ENCODE data around the gene TOX2.

The TOX2 gene

GRCh38 chr20:43916073-43916880 lies 1.6 kb downstream of the TOX2 start:
- no peak for DNase-seq

- no peak for DNase-seq
Measured at GRCh38 chr20:43916881-43917371, 2.3 kb downstream of the TOX2 start.

- no peak for DNase-seq
Measured at GRCh38 chr20:43917380-43917779, 2.7 kb downstream of the TOX2 start.

- no peak for DNase-seq
Measured at GRCh38 chr20:43919686-43920403, 5.2 kb downstream of the TOX2 start.

DNA sequence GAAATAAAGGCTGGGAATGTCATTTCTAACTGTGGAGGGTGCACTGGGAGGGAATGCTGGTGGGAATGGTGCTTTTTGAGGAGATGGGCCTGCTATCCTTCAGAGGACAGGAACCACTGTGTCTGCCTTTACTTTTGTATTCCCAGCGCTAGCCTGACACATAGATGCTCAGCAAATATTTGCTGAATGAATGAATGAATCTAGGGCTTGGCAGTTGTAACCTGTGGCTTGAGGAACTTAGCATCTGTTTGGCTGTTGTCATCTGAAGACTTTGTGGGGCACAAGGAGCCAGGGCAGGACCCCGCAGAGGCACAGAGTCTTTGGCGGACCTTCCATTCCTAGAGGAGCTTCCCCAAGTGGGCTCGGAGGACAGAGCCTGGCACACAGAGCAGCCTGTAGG lies 6.1 kb downstream of the TOX2 start:
- no peak for DNase-seq

GRCh38 chr20:43921227-43921780 lies 6.7 kb downstream of the TOX2 start:
- no peak for DNase-seq

GRCh38 chr20:43922614-43923013 lies 8.0 kb downstream of the TOX2 start:
- DNase-seq = no peak

DNA sequence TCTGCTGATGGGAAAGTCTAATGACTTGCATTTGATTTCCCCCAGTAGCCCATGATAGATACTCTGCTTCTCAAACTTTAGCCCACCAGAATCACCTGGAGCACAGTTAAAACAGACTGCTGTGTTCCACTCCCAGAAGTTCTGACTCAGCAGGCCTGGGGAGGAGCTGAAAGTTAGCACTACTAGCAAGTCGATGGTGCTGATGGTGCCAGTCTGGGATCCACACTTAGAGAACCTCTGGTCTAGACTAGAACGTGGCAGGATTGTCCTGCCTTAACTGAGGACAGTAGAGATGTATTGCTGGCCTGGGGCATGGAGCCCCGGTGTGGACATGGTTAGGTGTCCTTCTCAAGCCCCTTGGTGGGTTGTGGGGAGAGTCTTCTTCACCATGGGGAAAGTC lies 8.7 kb downstream of the TOX2 start:
- DNase-seq = no peak

DNA sequence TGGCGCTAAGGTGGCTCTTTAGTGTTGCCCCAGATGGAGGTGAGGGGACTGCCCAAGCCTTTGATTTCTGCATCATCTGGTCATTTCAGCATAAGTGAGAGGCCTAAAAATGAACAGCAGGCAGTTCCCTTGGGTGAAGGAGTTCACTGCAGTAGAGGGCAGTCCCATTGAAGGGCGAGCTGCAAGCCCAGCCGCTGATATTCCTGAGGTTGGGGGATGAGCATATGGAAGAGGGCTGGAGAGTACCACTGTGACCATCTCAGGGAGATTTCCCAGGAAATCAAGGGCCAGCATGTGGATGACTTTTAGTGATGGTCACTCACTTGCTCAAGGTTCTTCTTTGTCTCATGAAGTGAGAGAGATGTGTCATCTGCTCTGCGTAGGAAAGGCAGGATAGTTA lies 9.3 kb downstream of the TOX2 start:
- no peak for DNase-seq

GRCh38 chr20:43925215-43925614 lies 10.6 kb downstream of the TOX2 start:
- no peak for DNase-seq

DNA sequence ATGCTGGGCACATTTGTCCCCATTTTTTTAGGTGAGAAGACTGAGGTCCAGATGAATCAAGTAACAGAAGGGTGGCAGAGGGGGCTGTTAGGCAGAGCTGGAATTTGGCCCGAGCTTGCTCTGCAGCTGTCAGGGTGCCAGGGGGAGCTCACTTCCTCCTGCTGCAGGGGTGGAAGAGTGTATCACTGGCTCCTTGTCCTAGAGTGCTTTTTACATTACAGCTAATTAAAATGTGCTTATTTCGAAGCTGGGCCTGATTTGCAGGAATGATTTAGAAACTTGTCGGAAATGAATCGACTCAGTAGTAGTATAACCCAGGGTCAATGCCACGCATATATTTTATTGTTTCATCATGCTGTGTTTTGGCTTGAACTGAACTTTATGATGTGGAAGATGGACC lies 11.1 kb downstream of the TOX2 start:
- DNase-seq = no peak

GRCh38 chr20:43926287-43927050 lies 11.8 kb downstream of the TOX2 start:
- no peak for DNase-seq

DNA sequence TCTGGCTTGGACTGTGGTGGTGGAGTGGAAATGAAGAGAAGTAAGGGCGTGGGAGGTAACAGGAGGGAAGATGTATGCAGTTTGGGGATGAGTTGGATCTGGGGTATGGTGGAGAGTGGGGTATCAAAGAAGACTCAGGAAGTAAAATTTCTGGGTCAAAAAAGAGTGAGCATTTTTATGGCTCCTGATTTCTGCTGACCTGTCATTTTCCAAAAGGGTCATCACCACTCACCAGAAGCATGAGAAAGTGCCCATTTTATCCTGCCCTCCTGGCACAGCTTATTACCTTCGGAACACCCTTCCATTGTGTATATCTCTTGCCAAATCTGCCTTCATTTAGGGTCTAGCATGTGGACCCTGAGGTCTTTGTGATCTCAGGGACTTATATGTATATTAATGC lies 17.3 kb downstream of the TOX2 start:
- no peak for DNase-seq

GRCh38 chr20:43934833-43935232 lies 20.2 kb downstream of the TOX2 start:
- DNase-seq = no peak

GRCh38 chr20:43936104-43936770 lies 21.6 kb downstream of the TOX2 start:
- DNase-seq = no peak

GRCh38 chr20:43936805-43937204 lies 22.2 kb downstream of the TOX2 start:
- no peak for DNase-seq

- no peak for DNase-seq
Measured at GRCh38 chr20:43937591-43937990, 22.9 kb downstream of the TOX2 start.

- no peak for DNase-seq
Measured at GRCh38 chr20:43938017-43938655, 23.5 kb downstream of the TOX2 start.

DNA sequence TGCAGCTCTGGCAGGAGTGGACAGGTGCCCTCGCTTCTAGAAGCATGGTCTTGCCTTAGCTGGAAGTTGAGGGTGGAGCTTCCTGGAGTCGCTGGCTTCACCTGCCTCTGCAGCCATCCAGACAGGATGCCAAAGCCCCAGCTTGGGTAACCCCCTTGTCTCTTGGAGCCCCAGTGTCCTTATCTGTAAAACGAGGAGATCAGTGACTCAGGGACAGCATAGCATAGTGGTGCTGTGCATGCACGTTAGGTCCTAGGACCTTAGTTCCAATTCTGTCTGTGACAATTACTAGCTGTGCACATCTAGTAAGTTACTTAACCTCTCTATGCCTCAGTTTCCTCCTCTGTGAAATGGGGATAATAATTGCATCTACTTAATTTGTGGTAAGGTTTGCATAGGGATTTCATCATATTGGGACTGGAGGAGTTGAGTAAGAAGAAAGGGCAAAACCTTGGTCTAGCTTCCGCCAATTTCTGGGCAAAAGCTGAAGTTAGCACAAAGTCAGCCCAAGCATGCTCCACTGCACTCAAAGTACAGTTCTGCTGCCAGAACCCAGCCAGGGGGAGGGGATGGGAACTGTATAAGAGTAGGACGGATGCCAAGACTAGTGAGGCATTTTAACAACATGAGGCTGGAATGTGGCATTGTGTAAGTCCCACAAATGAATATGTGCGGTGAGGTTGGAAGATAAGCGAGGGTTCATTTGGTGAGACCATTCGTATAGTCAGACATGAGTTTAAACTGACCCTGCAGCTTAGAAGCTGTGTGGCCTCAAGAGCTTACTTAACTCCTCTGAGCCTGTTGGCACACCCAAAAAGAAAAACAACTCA lies 24.5 kb downstream of the TOX2 start:
- peak; percentile 70 for DNase-seq

DNA sequence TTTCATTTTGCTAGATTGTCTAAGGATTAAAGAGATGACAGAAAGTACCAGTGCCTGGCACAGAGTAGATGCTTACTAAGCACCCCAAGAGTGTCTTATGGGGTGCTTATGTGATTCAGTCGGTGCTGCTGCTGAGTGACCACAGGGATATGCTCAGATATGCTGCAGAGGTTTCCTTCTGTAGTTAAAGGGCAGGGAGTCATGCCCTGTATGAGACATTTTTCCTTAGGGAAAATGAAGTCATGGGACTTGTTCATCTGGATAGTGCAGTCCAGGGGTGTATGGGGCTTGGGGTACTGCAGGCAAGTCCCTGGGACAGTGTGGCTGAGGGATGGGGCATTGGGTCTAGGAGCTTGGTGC lies 25.1 kb downstream of the TOX2 start:
- no peak for DNase-seq

DNA sequence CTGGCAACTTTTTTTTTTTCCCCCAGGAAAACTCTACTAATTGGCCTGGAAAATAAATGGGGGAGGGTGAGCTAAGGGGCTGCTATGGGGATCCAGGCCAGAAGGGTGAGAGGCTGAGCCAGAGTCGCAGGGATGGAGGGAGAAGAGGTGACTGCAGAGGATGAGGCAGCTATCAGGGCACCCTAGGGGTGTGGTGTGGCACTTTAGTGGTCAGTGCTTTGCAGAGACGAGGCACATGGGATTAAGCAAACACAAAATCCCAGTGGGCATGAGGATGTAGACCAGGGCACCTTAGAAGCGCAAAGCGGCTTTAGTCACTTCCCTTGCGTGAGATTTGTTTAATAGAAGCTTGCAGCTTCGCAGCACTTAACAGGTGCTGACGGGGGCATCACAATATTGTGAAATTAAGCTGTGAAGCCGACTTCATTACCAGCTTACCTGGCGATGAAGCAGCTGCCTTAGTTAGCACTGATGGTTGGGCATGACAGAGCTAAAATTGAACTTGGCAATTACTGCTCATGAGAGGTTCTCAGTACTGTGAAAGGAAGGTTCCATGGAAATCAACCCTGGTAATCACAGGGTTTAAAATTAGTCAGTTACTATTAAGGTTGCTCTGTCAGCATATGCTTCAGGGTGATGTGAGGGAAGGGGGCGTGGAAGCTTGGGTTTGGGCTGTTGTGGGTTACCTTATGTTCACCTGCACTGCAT lies 26.0 kb downstream of the TOX2 start:
- no peak for DNase-seq
